HepG2 (cell line): Measurements from ENCODE around the gene EGFR. TPM values are rescaled to one million over a fixed set of nuclear protein-coding genes. Genes with fewer than 3 reads are reported as not detected.

Experiments
- ASH2L ChIP-seq: fragments of 300-600, 200-600 bp; sonication (generic); IDR thresholded peaks from 2 replicates; pipeline ENCODE4 v1.7.0; 2017; ENCODE audit warnings: low read depth, mild to moderate bottlenecking, moderate library complexity, mixed read lengths, low read length; ENCODE audit not compliant: insufficient read length
- FIP1L1 ChIP-seq: fragments of 200-400 bp; formaldehyde crosslinking; IDR thresholded peaks from 2 replicates; pipeline ENCODE4 v1.6.1; 2018; ENCODE audit warnings: low read depth, mild to moderate bottlenecking, low read length, moderate library complexity, borderline replicate concordance; ENCODE audit not compliant: insufficient read depth
- HNF4G ChIP-seq, 2 experiments: sonication (generic) in 1 of 2; formaldehyde crosslinking in 1 of 2; IDR thresholded peaks; 2 replicates each; pipeline versions ENCODE4 v1.4.0 to v1.6.1; 2011 to 2020; ENCODE audit warnings: borderline replicate concordance in 2 of 2, low read depth in 2 of 2, mild to moderate bottlenecking in 2 of 2, low read length in 1 of 2, missing genetic modification reagents in 1 of 2, moderate library complexity in 1 of 2
- HNRNPK ChIP-seq: fragments of 200-400 bp; formaldehyde crosslinking; IDR thresholded peaks from 2 replicates; pipeline ENCODE4 v1.6.1; 2018; ENCODE audit warnings: low read length, low read depth, moderate library complexity, mild to moderate bottlenecking; ENCODE audit not compliant: poor library complexity, severe bottlenecking
- HOXA5 ChIP-seq: sonication (generic); formaldehyde crosslinking; IDR thresholded peaks from 2 replicates; pipeline ENCODE4 v1.4.0; 2020; ENCODE audit warnings: missing genetic modification reagents
- PHF20 ChIP-seq: sonication (generic); formaldehyde crosslinking; IDR thresholded peaks from 2 replicates; pipeline ENCODE4 v1.5.0; 2020; ENCODE audit warnings: mild to moderate bottlenecking, missing genetic modification reagents
- SKI ChIP-seq: fragments of 450-650 bp; IDR thresholded peaks from one replicate; pipeline ENCODE4 v1.6.1; 2018; ENCODE audit warnings: mild to moderate bottlenecking; ENCODE audit not compliant: partially characterized antibody
- SNRNP70 ChIP-seq: fragments of 200-400 bp; formaldehyde crosslinking; IDR thresholded peaks from 2 replicates; pipeline ENCODE4 v1.6.1; 2017; ENCODE audit warnings: mild to moderate bottlenecking, low read depth, low read length, moderate library complexity
- TEAD2 ChIP-seq: sonication (generic); formaldehyde crosslinking; IDR thresholded peaks from 2 replicates; pipeline ENCODE4 v1.9.0; 2021; ENCODE audit warnings: missing genetic modification reagents
- THAP11 ChIP-seq: IDR thresholded peaks from 2 replicates; pipeline ENCODE4 v1.6.1; 2016; ENCODE audit warnings: missing biosample characterization, missing genetic modification reagents
- ZBTB20 ChIP-seq: sonication (generic); formaldehyde crosslinking; IDR thresholded peaks from 2 replicates; pipeline ENCODE4 v1.8.1; 2023; ENCODE audit warnings: missing genetic modification reagents, low read depth, mild to moderate bottlenecking, borderline replicate concordance
- ZBTB42 ChIP-seq: sonication (generic); formaldehyde crosslinking; IDR thresholded peaks from 2 replicates; pipeline ENCODE4 v1.5.0; 2020; ENCODE audit warnings: mild to moderate bottlenecking, missing genetic modification reagents
- ZBTB7A ChIP-seq: sonication (generic); formaldehyde crosslinking; IDR thresholded peaks from 2 replicates; pipeline ENCODE4 v1.8.0; 2022; ENCODE audit warnings: mild to moderate bottlenecking, missing genetic modification reagents
- ZFP41 ChIP-seq: sonication (generic); formaldehyde crosslinking; IDR thresholded peaks from 2 replicates; pipeline ENCODE4 v1.4.0; 2020; ENCODE audit warnings: mild to moderate bottlenecking, missing genetic modification reagents, borderline replicate concordance
- ZNF138 ChIP-seq: sonication (generic); formaldehyde crosslinking; IDR thresholded peaks from 2 replicates; pipeline ENCODE4 v1.5.0; 2020; ENCODE audit warnings: mild to moderate bottlenecking, low read depth, missing genetic modification reagents
- ZNF143 ChIP-seq: sonication (generic); formaldehyde crosslinking; IDR thresholded peaks from 2 replicates; pipeline ENCODE4 v1.4.0; 2020; ENCODE audit warnings: missing genetic modification reagents
- ZNF224 ChIP-seq: sonication (generic); formaldehyde crosslinking; IDR thresholded peaks from 2 replicates; pipeline ENCODE4 v1.5.0; 2020; ENCODE audit warnings: mild to moderate bottlenecking, missing genetic modification reagents
- ZNF329 ChIP-seq: sonication (generic); formaldehyde crosslinking; IDR thresholded peaks from 2 replicates; pipeline ENCODE4 v1.9.0; 2021; ENCODE audit warnings: low read depth, mild to moderate bottlenecking, missing genetic modification reagents
- ZNF460 ChIP-seq: sonication (generic); formaldehyde crosslinking; IDR thresholded peaks from 2 replicates; pipeline ENCODE4 v1.5.1; 2020; ENCODE audit warnings: missing genetic modification reagents, mild to moderate bottlenecking, borderline replicate concordance
- ZNF672 ChIP-seq: sonication (generic); formaldehyde crosslinking; IDR thresholded peaks from 2 replicates; pipeline ENCODE4 v1.8.1; 2022; ENCODE audit warnings: missing genetic modification reagents
- ZNF724P ChIP-seq: sonication (generic); formaldehyde crosslinking; IDR thresholded peaks from 2 replicates; pipeline ENCODE4 v1.8.0; 2022; ENCODE audit warnings: missing genetic modification reagents, borderline replicate concordance
- polyA plus RNA-seq, 8 experiments: library from polyadenylated mRNA; depleted of rRNA in 3 of 8; stranded (reverse) in 7 of 8; unstranded in 1 of 8; fragments of >200 nt; fragmentation: Illumina TruSeq in 4 of 8; extraction: Trizol in 4 of 8; gene quantifications; 2 replicates each; pipeline versions ENCODE4 v1.2.1 to v1.2.3, GENCODE V29; 2011 to 2016; ENCODE audit warnings: low read depth in 4 of 8, missing spikeins in 1 of 8, mixed read lengths in 1 of 8; ENCODE audit not compliant: insufficient read depth in 1 of 8
- total RNA-seq, 5 experiments: library from RNA; depleted of rRNA; stranded (reverse); fragments of >200 nt; fragmentation: Illumina TruSeq; extraction: Trizol; gene quantifications; 2 replicates each; pipeline ENCODE4 v1.2.3, GENCODE V29; 2016; ENCODE audit warnings: low read depth in 1 of 5
- TF ChIP-seq, protein P1 (sequence below), 2 experiments: sonication (generic) in 1 of 2; formaldehyde crosslinking in 1 of 2; IDR thresholded peaks; 2 replicates each; pipeline versions ENCODE4 v1.4.0 to v1.6.1; 2016 to 2020; ENCODE audit warnings: borderline replicate concordance in 1 of 2, low read depth in 1 of 2, mild to moderate bottlenecking in 1 of 2, missing genetic modification reagents in 1 of 2
- TF ChIP-seq, protein P2 (sequence below): sonication (generic); formaldehyde crosslinking; IDR thresholded peaks from 2 replicates; pipeline ENCODE4 v1.4.0; 2020; ENCODE audit warnings: missing genetic modification reagents

The EGFR gene
- total and polyA plus RNA-seq, 2 of the 13 experiments (the other 11 are each of a cell fraction or from before 2014, with no cell fraction given): 7.0 to 10.0 TPM

DNA sequence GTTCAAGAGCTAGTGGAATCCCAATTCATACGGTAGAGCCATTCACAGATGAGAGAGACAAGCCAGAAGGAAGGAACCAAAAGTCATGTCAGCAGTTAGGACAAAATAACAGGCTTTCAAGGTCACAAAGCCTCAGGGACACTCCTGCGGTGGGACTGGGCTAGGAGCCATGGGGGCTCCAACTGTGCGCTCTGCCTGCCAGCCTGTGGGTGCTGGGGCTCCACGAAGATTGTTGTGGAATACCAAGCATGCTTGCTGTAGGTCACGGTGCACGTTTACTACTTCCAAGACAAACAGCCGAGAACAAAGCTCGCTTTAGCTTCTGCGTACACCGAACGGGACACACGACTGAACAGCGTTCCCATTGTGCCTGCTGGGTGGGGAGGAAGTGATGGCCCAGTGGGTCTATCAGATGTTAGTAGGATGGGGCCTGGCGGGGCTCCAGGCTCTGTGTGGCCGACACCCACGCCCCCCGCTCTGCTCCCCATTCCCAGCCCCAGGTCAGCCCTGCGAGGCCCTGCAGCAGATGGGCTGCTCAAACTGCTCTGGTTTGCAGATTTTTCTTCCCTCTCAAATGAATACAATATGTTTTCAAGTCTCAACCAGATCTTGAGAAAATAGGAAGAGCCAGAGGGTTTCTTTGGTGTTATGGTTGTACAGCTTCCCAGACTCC is 158.9 kb downstream of the EGFR start (continued):
- TF ChIP-seq ZFP41 (CRISPR knock-in tag): no peak
- TF ChIP-seq ZNF224 (CRISPR knock-in tag): no peak
- no peak for TF ChIP-seq TEAD2 (CRISPR knock-in tag)
- TF ChIP-seq HNF4G (IDR thresholded peaks at IDR 0.05; ENCODE audit: borderline replicate concordance, low read depth, low read length): peak; percentile 7; the same call in 1 of the 2 replicates
- TF ChIP-seq HNF4G (CRISPR knock-in tag; IDR thresholded peaks at IDR 0.05; ENCODE audit: borderline replicate concordance, low read depth): peak; percentile 70; the same call in 1 of the 2 replicates
- TF ChIP-seq HNRNPK: no peak
- peak; percentile 90 for TF ChIP-seq HOXA5 (CRISPR knock-in tag)
- no peak for TF ChIP-seq SKI
- TF ChIP-seq, protein P1, sequence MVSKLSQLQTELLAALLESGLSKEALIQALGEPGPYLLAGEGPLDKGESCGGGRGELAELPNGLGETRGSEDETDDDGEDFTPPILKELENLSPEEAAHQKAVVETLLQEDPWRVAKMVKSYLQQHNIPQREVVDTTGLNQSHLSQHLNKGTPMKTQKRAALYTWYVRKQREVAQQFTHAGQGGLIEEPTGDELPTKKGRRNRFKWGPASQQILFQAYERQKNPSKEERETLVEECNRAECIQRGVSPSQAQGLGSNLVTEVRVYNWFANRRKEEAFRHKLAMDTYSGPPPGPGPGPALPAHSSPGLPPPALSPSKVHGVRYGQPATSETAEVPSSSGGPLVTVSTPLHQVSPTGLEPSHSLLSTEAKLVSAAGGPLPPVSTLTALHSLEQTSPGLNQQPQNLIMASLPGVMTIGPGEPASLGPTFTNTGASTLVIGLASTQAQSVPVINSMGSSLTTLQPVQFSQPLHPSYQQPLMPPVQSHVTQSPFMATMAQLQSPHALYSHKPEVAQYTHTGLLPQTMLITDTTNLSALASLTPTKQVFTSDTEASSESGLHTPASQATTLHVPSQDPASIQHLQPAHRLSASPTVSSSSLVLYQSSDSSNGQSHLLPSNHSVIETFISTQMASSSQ (IDR thresholded peaks at IDR 0.05; ENCODE audit: low read depth): 0 out of 2 replicates have a peak, but pooled peaks have one; percentile 37
- TF ChIP-seq, protein P1 (CRISPR knock-in tag; IDR thresholded peaks at IDR 0.05; ENCODE audit: borderline replicate concordance): peak; percentile 87; the same call in 1 of the 2 replicates
- TF ChIP-seq, protein P2, sequence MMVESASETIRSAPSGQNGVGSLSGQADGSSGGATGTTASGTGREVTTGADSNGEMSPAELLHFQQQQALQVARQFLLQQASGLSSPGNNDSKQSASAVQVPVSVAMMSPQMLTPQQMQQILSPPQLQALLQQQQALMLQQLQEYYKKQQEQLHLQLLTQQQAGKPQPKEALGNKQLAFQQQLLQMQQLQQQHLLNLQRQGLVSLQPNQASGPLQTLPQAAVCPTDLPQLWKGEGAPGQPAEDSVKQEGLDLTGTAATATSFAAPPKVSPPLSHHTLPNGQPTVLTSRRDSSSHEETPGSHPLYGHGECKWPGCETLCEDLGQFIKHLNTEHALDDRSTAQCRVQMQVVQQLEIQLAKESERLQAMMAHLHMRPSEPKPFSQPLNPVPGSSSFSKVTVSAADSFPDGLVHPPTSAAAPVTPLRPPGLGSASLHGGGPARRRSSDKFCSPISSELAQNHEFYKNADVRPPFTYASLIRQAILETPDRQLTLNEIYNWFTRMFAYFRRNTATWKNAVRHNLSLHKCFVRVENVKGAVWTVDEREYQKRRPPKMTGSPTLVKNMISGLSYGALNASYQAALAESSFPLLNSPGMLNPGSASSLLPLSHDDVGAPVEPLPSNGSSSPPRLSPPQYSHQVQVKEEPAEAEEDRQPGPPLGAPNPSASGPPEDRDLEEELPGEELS (CRISPR knock-in tag): peak; percentile 98
- TF ChIP-seq ASH2L: peak; percentile 59
- TF ChIP-seq ZNF143 (CRISPR knock-in tag): peak; percentile 52; the same call in 1 of the 2 replicates
- TF ChIP-seq ZNF460 (CRISPR knock-in tag): no peak
- TF ChIP-seq ZNF724P (CRISPR knock-in tag): no peak; the same call in 1 of the 2 replicates
- TF ChIP-seq PHF20 (CRISPR knock-in tag): 0 out of 2 replicates have a peak, but pooled peaks have one; percentile 13
- no peak for TF ChIP-seq FIP1L1
- TF ChIP-seq ZBTB42 (CRISPR knock-in tag): no peak
- no peak for TF ChIP-seq SNRNP70
- TF ChIP-seq ZBTB7A: peak; percentile 84; the same call in 1 of the 2 replicates
- no peak for TF ChIP-seq ZNF672
- TF ChIP-seq ZNF138 (CRISPR knock-in tag): 0 out of 2 replicates have a peak, but pooled peaks have one; percentile 47
- peak; percentile 60; the same call in 1 of the 2 replicates for TF ChIP-seq ZBTB20
- TF ChIP-seq ZNF329: no peak
- peak; percentile 51 for TF ChIP-seq THAP11 (CRISPR knock-in tag)
